Gastroesophageal sphincter (tissue), 3 donors: ENCODE data around the gene AMDHD2.

Experiments
- POLR2AphosphoS5 ChIP-seq: sonication (generic); formaldehyde crosslinking; IDR thresholded peaks from one replicate; pipeline ENCODE4 v1.6.1; 2017; ENCODE audit warnings: antibody characterized with exemption
- TF ChIP-seq, protein P1 (sequence below), 4 experiments: fragments of 200-600 bp in 2 of 4; fragments of 450-650 bp in 2 of 4; sonication (generic) in 1 of 4; IDR thresholded peaks; one replicate each; pipeline ENCODE4 v1.5.1; 2017 to 2019; ENCODE audit warnings: antibody characterized with exemption in 4 of 4, mild to moderate bottlenecking in 2 of 4, moderate library complexity in 2 of 4

DNA sequence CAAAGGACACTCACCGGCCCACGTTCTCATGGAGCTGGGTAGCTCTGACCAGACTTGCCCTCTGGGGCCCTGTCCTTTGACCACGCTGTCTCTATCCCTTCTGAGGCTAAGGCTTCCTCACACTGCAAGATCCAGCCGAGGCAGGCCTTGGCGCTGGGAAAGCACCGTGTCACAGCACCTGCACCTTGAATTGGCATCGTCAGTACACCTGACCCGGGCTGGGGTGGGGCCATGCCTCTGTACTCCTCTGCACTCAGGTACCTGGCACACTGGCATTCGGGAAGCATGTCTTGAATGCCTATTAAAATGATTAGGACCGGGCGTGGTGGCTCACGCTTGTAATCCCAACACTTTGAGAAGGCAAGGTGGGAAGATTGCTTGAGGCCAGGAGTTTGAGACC, 39.2 kb upstream of the AMDHD2 start:
- TF ChIP-seq, protein P1, sequence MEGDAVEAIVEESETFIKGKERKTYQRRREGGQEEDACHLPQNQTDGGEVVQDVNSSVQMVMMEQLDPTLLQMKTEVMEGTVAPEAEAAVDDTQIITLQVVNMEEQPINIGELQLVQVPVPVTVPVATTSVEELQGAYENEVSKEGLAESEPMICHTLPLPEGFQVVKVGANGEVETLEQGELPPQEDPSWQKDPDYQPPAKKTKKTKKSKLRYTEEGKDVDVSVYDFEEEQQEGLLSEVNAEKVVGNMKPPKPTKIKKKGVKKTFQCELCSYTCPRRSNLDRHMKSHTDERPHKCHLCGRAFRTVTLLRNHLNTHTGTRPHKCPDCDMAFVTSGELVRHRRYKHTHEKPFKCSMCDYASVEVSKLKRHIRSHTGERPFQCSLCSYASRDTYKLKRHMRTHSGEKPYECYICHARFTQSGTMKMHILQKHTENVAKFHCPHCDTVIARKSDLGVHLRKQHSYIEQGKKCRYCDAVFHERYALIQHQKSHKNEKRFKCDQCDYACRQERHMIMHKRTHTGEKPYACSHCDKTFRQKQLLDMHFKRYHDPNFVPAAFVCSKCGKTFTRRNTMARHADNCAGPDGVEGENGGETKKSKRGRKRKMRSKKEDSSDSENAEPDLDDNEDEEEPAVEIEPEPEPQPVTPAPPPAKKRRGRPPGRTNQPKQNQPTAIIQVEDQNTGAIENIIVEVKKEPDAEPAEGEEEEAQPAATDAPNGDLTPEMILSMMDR (IDR thresholded peaks at IDR 0.05), result no peak
- TF ChIP-seq POLR2AphosphoS5, result no peak
